Left ventricle myocardium inferior (tissue), 1 donor: Measurements from ENCODE around the gene ENTPD2. TPM values are rescaled to one million over a fixed set of nuclear protein-coding genes. Genes with fewer than 3 reads are reported as not detected.

Experiments
- DNase-seq: peaks from one replicate; pipeline ENCODE4 v3.0.0-alpha.2; 2020
- H3K27ac ChIP-seq: fragments of 200-600 bp; replicated peaks from 2 replicates; pipeline ENCODE4 v1.8.0; 2021
- H3K27me3 ChIP-seq: fragments of 200-600 bp; 2 replicates; pipeline ENCODE4 v1.8.0; 2021; ENCODE audit warnings: low read depth
- H3K36me3 ChIP-seq: fragments of 200-600 bp; 2 replicates; pipeline ENCODE4 v1.8.0; 2021
- H3K4me1 ChIP-seq: fragments of 200-600 bp; 2 replicates; pipeline ENCODE4 v1.8.0; 2021
- H3K4me3 ChIP-seq: fragments of 200-600 bp; 2 replicates; pipeline ENCODE4 v1.8.0; 2021; ENCODE audit warnings: mild to moderate bottlenecking, moderate library complexity
- H3K9me3 ChIP-seq: fragments of 200-600 bp; replicated peaks from 2 replicates; pipeline ENCODE4 v1.8.0; 2021
- CTCF ChIP-seq: fragments of 200-600 bp; IDR thresholded peaks from 2 replicates; pipeline ENCODE4 v1.8.0; 2021; ENCODE audit warnings: antibody characterized with exemption, mild to moderate bottlenecking, borderline replicate concordance
- intact Hi-C: fragments of 100-400 bp; cut with micrococcal nuclease; formaldehyde crosslinking; loops from one replicate; pipeline ENCODE4 v1.11.0; 2022
- total RNA-seq: library from RNA; stranded (reverse); fragmentation: NEBNext Ultra II Directional; extraction: Animal tissue kit (Norgen Biotek cat#: 25700); gene quantifications from one replicate; pipeline ENCODE4 v1.2.1, GENCODE V29; 2021
- donor health status: DM: no; HTN: yes; CAD: no; lungs with severe emphysema.

ENTPD2 gene
- total RNA-seq, 1 donor from 2014 or later, result 1.5 TPM

GRCh38 chr9:137068539-137069507 lies 15.0 kb upstream of the ENTPD2 start:
- no peak for TF ChIP-seq CTCF
- Histone ChIP-seq H3K27ac (no peak overlapping the region), H3K27me3 (peaks cover 13% of the 10 kb centered on the region), H3K4me3 (peak overlapping the region; percentile 62), H3K36me3 (no peaks in the 10 kb centered on the region), H3K4me1 (peaks cover 29% of the 10 kb centered on the region), H3K9me3 (no peaks in the 10 kb centered on the region)
- no peak for DNase-seq
- intact Hi-C loops, result no loop called here

- H3K4me3 ChIP-seq, result no peak overlapping the region
- intact Hi-C loops, result no loop called here
- no peaks in the 10 kb centered on the region for H3K9me3 ChIP-seq
- peaks cover 13% of the 10 kb centered on the region for H3K27me3 ChIP-seq
- no peak overlapping the region for H3K27ac ChIP-seq
- DNase-seq, result peak; percentile 77
- H3K36me3 ChIP-seq, result no peaks in the 10 kb centered on the region
- H3K4me1 ChIP-seq, result peaks cover 31% of the 10 kb centered on the region
- TF ChIP-seq CTCF, result peak; percentile 86
Observed at GRCh38 chr9:137067860-137068538, 14.1 kb upstream of the ENTPD2 start.

GRCh38 chr9:137066096-137066861 lies 12.4 kb upstream of the ENTPD2 start:
- Histone ChIP-seq H3K4me1 (peaks cover 26% of the 10 kb centered on the region), H3K9me3 (no peaks in the 10 kb centered on the region)
- intact Hi-C loops, result no loop called here

DNA sequence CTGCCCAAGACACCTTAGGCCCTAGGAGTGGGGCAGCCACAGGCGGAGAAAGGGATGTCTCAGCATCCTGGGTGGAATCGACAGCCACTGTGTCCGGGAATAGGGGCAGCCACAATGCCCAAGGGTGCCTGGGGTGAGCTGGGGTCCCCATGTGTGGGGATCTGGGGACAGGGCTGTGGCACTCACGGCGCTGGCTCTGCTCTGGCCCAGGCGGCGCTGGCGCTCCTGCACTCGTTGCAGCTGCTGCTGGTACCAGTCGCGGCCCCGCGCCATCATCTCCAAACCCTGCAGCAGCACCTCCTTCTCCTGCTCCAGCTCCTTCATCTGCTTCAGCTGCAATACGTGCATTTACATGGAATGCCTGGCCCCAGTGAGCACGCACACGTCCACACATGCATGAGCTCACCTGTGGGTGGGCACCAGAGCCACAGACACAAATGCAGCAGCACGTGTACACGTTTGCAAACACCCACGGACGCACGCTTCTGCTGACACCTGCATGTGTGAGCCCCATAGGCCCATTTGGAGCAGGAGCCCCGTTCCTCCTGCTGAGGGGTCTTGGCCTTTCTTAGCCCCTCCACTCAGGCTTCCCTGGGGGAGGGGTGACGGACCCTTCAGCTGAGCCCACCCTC lies 11.6 kb upstream of the ENTPD2 start:
- no peak overlapping the region for H3K4me3 ChIP-seq
- H3K4me1 ChIP-seq, result peaks cover 19% of the 10 kb centered on the region
- no peak for DNase-seq
- no peak for TF ChIP-seq CTCF
- H3K27me3 ChIP-seq, result peaks cover 13% of the 10 kb centered on the region
- no peaks in the 10 kb centered on the region for H3K9me3 ChIP-seq
- intact Hi-C loops, result no loop called here
- H3K36me3 ChIP-seq, result no peaks in the 10 kb centered on the region
- no peak overlapping the region for H3K27ac ChIP-seq

More at GRCh38 chr9:137066096-137066861, 12.4 kb upstream of the ENTPD2 start:
- DNase-seq, result no peak
- no peak overlapping the region for H3K4me3 ChIP-seq
- no peak overlapping the region for H3K27ac ChIP-seq
- TF ChIP-seq CTCF, result no peak
- peaks cover 13% of the 10 kb centered on the region for H3K27me3 ChIP-seq
- no peaks in the 10 kb centered on the region for H3K36me3 ChIP-seq

- H3K36me3 ChIP-seq, result no peaks in the 10 kb centered on the region
- intact Hi-C loops, result no loop called here
Observed at GRCh38 chr9:137064880-137065164, 11.0 kb upstream of the ENTPD2 start.

More at GRCh38 chr9:137064880-137065164, 11.0 kb upstream of the ENTPD2 start:
- H3K4me1 ChIP-seq, result peaks cover 14% of the 10 kb centered on the region
- no peak overlapping the region for H3K27ac ChIP-seq
- H3K4me3 ChIP-seq, result no peak overlapping the region
- peaks cover 13% of the 10 kb centered on the region for H3K27me3 ChIP-seq
- DNase-seq, result no peak
- no peak for TF ChIP-seq CTCF
- no peaks in the 10 kb centered on the region for H3K9me3 ChIP-seq
